IPS-NIHi11 (cell line): ENCODE results near the gene DMAP1.
A peak's percentile ranks its signal among the peaks of the same experiment; 100 is the strongest.
"Not testable (repeated sequence)": the region's sequence is repeated elsewhere in the genome, so short reads cannot be mapped to it uniquely, and the experiment has no call there.

Experiments
- DNase-seq: peaks from one replicate; pipeline ENCODE4 v3.0.0; 2012; ENCODE audit warnings: mixed read lengths, low spot score

The DMAP1 gene

GRCh38 chr1:44213222-44214112 is at the start of gene DMAP1:
Gene DMAP1 (plus strand): TSS chr1:44213471. CDS start chr1:44213754, 283 bp downstream.
- DNase-seq, result peak; percentile 87

- peak; percentile 30 for DNase-seq
Observed at GRCh38 chr1:44168520-44169098, 44.7 kb upstream of the DMAP1 start.

GRCh38 chr1:44170281-44170823 is 42.9 kb upstream of the DMAP1 start:
- peak; percentile 29 for DNase-seq

GRCh38 chr1:44174630-44175029 is 38.6 kb upstream of the DMAP1 start:
- no peak for DNase-seq

- no peak for DNase-seq
Observed at GRCh38 chr1:44200336-44200735, 12.9 kb upstream of the DMAP1 start.

GRCh38 chr1:44206545-44206944 is 6.7 kb upstream of the DMAP1 start:
- DNase-seq, result not testable (repeated sequence)

- no peak for DNase-seq
Observed at GRCh38 chr1:44208226-44208625, 5.0 kb upstream of the DMAP1 start.

GRCh38 chr1:44210595-44210994 is 2.7 kb upstream of the DMAP1 start:
- no peak for DNase-seq

GRCh38 chr1:44212355-44213221 is 683 bp upstream of the DMAP1 start:
- no peak for DNase-seq

GRCh38 chr1:44217809-44218410 is 4.6 kb downstream of the DMAP1 start:
- peak; percentile 80 for DNase-seq

- no peak for DNase-seq
Observed at GRCh38 chr1:44218503-44219300, 5.4 kb downstream of the DMAP1 start.

- DNase-seq, result no peak
Observed at GRCh38 chr1:44219301-44219626, 6.0 kb downstream of the DMAP1 start.

- DNase-seq, result no peak
Observed at GRCh38 chr1:44220001-44220751, 6.9 kb downstream of the DMAP1 start.

- DNase-seq, result no peak
Observed at GRCh38 chr1:44220755-44221154, 7.5 kb downstream of the DMAP1 start.

- DNase-seq, result no peak
Observed at GRCh38 chr1:44221769-44222168, 8.5 kb downstream of the DMAP1 start.

- DNase-seq, result no peak
Observed at GRCh38 chr1:44222397-44223186, 9.3 kb downstream of the DMAP1 start.

- DNase-seq, result no peak
Observed at GRCh38 chr1:44223187-44223610, 9.9 kb downstream of the DMAP1 start.

- no peak for DNase-seq
Observed at GRCh38 chr1:44225761-44226160, 12.5 kb downstream of the DMAP1 start.

GRCh38 chr1:44227211-44227610 is 13.9 kb downstream of the DMAP1 start:
- no peak for DNase-seq
